ENCODE data around the gene MAPK1IP1L. TPM values are rescaled to one million over a fixed set of nuclear protein-coding genes. Genes with fewer than 3 reads are reported as not detected.

Gene MAPK1IP1L
- total and polyA plus RNA-seq, 2 of the 8 experiments (the other 6 are each of a cell fraction or from before 2014, with no cell fraction given): 111 to 228 TPM

DNA sequence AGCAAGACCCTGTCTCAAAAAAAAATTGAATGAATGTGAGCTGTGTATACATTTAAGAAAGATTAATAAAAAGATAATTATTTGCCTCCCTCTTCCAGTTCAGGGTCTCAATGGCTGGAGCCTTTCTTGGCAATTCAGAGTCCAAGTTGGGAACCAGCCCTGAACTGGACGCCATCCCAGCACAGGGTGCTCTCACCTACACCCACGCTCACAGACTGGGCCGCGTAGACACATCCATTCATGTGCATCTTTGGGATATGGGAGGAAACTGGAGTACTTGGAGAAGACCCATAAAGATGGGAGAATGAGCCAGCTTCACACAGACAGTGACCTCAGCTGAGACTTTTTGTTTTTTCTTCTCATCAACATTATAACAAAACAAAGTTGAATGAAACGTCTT, 6.5 kb downstream of the MAPK1IP1L start (continued):
- no peak for TF ChIP-seq EZH2 (IDR thresholded peaks at IDR 0.05; ENCODE audit: low read depth, low read length, severe bottlenecking)
- no peak for TF ChIP-seq SRF (IDR thresholded peaks at IDR 0.05; ENCODE audit: low read depth, low read length)
- TF ChIP-seq CHD2 (IDR thresholded peaks at IDR 0.05; ENCODE audit: low read length): no peak
- TF ChIP-seq TBP (IDR thresholded peaks at IDR 0.05; ENCODE audit: low read depth, low read length): no peak

All from H1 (cell line).